Activated CD8-positive, alpha-beta T cell treated with anti-CD3 and anti-CD28 coated beads for 36 hours (primary cell): Measurements from ENCODE around the gene CHD1. TPM values are rescaled to one million over a fixed set of nuclear protein-coding genes. Genes with fewer than 3 reads are reported as not detected.
A peak's percentile ranks its signal among the peaks of the same experiment; 100 is the strongest.

Experiments
- ATAC-seq: fragments of 200-7000 bp; cut with Tn5 transposase; one replicate; pipeline ENCODE4 v1.10.0; 2021; ENCODE audit warnings: mild to moderate bottlenecking, moderate library complexity
- CTCF ChIA-PET: fragments of 350-600 bp; sonication (Branson Sonifier 250); formaldehyde crosslinking; loops from one replicate; lab custom pipeline; 2021; ENCODE audit warnings: antibody characterized with exemption; lab: Charles Lee
- POLR2A ChIA-PET: fragments of 350-600 bp; sonication (Branson Sonifier 250); formaldehyde crosslinking; loops from one replicate; lab custom pipeline; 2021; ENCODE audit warnings: antibody characterized with exemption; lab: Charles Lee
- DNase-seq: peaks from one replicate; pipeline ENCODE4 v3.0.0-alpha.2; 2020
- H3K27ac Mint-ChIP-seq: one replicate; pipeline ENCODE4 v1.8.0; 2021; ENCODE audit warnings: mild to moderate bottlenecking, mixed read lengths
- H3K27me3 Mint-ChIP-seq: one replicate; pipeline ENCODE4 v1.8.0; 2021; ENCODE audit warnings: mixed read lengths
- H3K36me3 Mint-ChIP-seq: one replicate; pipeline ENCODE4 v1.8.0; 2021; ENCODE audit warnings: low read depth, mixed read lengths
- H3K4me1 Mint-ChIP-seq: one replicate; pipeline ENCODE4 v1.8.0; 2021; ENCODE audit warnings: low read depth, mixed read lengths
- H3K4me3 Mint-ChIP-seq: one replicate; pipeline ENCODE4 v1.8.0; 2021; ENCODE audit warnings: mild to moderate bottlenecking, moderate library complexity, mixed read lengths
- H3K9me3 Mint-ChIP-seq: one replicate; pipeline ENCODE4 v1.8.0; 2021; ENCODE audit warnings: mixed read lengths
- CTCF ChIP-seq: fragments of 200-600 bp; IDR thresholded peaks from one replicate; pipeline ENCODE4 v1.8.0; 2022; ENCODE audit warnings: antibody characterized with exemption, mild to moderate bottlenecking
- intact Hi-C: fragments of 100-400 bp; cut with micrococcal nuclease; formaldehyde crosslinking; loops from one replicate; pipeline ENCODE4 v1.10.0; 2022
- total RNA-seq, 2 experiments: library from RNA; stranded (reverse); gene quantifications; one replicate each; pipeline ENCODE4 v1.2.3, GENCODE V29; 2021

Gene CHD1
- total RNA-seq, 2 experiments from 2014 or later: 52.0 to 52.8 TPM

DNA sequence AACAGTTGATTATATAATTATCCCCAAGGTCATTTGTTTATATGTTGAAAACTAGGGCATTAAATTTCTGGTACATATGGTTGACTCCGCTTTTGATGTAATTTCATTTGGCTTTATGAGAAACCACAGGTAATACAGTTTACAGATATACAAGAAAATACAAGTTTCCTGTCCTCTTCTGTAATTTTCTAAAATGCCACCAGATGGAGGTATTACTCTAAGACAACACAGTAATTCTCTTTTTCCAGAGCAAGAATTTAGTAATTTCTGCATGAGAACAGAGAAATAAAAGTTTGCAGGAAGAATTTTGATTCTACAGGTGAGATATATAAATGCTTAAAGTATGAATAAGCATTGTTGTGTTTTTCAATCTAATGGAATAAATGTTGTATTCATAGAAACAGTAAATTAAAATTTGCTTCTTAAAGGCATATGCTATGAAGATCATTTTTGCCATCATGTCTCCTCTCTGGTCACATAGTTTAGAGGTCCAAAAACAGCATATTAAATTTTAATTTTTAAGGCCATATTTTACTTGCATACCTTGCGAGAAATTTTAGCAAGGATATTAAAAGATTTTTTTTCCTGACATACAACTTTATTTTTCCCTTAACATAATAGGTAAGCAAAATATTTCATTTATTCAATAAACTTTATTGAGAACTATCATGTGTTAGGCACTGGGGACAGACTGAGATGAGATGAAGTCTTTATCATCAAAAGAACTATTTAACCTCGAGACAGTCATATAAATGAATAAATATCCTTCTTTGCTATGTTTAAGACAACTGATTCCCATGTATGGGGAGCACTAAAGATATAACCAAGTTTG, 22.7 kb downstream of the CHD1 start:
- CTCF ChIA-PET: interaction anchor here (0.8 to 4.1 kb wide), 9 partner anchors 7 to 157 kb away, joined by 3 to 44 read pairs (median 4); no protein-coding TSS in a partner anchor
- POLR2A ChIA-PET: no interaction called here
- intact Hi-C loops: loop anchor here (1.0 kb wide), 2 partner anchors 126 to 154 kb away; no protein-coding TSS in a partner anchor
- H3K4me3 Mint-ChIP-seq: no peak overlapping the region
- H3K36me3 Mint-ChIP-seq: peaks cover 32% of the 10 kb centered on the region
- DNase-seq: no peak
- peak; percentile 86 for TF ChIP-seq CTCF
- no peaks in the 10 kb centered on the region for H3K9me3 Mint-ChIP-seq
- H3K27ac Mint-ChIP-seq: no peak overlapping the region
- peaks cover 55% of the 10 kb centered on the region for H3K4me1 Mint-ChIP-seq
- H3K27me3 Mint-ChIP-seq: no peaks in the 10 kb centered on the region
- peak; percentile 71 for ATAC-seq

- TF ChIP-seq CTCF: no peak
- Mint-ChIP-seq H3K4me3 (no peak overlapping the region), H3K4me1 (peaks cover 45% of the 10 kb centered on the region), H3K36me3 (peaks cover 31% of the 10 kb centered on the region), H3K9me3 (no peaks in the 10 kb centered on the region), H3K27me3 (no peaks in the 10 kb centered on the region), H3K27ac (peak overlapping the region; percentile 57)
- POLR2A ChIA-PET: interaction anchor here (1.1 kb wide), 1 partner anchor 123 kb away, joined by 3 read pairs; no protein-coding TSS in a partner anchor
- CTCF ChIA-PET: interaction anchor here (0.8 to 4.1 kb wide), 11 partner anchors 9 to 161 kb away, joined by 3 to 44 read pairs (median 4); no protein-coding TSS in a partner anchor
- intact Hi-C loops: no loop called here
- no peak for DNase-seq
- ATAC-seq: no peak
Measured at GRCh38 chr5:98904780-98905179, 24.0 kb downstream of the CHD1 start.

GRCh38 chr5:98902733-98903132, 26.1 kb downstream of the CHD1 start:
- POLR2A ChIA-PET: no interaction called here
- TF ChIP-seq CTCF: no peak
- no peak overlapping the region for H3K27ac Mint-ChIP-seq
- CTCF ChIA-PET: interaction anchor here (2.0 to 4.1 kb wide), 2 partner anchors 134 to 157 kb away, joined by 9 to 44 read pairs; no protein-coding TSS in a partner anchor
- ATAC-seq: no peak
- H3K36me3 Mint-ChIP-seq: peaks cover 33% of the 10 kb centered on the region
- H3K9me3 Mint-ChIP-seq: no peaks in the 10 kb centered on the region
- intact Hi-C loops: no loop called here
- H3K4me1 Mint-ChIP-seq: peaks cover 30% of the 10 kb centered on the region
- no peak overlapping the region for H3K4me3 Mint-ChIP-seq
- no peaks in the 10 kb centered on the region for H3K27me3 Mint-ChIP-seq
- no peak for DNase-seq

DNA sequence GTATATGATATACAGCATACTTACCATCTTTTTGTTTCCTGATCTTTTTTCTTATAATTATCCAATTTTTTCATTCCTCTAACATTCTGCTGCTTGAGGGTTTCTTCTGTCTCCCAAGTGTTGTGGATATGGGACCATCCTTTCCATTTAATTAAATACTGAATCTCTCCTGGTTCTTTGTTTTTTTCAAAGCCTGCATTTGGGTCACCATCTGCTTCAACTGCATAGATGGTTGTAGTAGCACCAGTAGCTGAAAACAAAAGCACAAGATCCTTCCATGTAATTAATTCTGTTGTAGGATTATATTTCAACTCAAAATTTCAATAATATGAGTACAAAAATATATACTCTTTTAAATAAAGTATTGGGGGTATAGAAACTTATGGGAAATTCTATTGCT, 29.4 kb downstream of the CHD1 start:
- intact Hi-C loops: no loop called here
- Mint-ChIP-seq H3K36me3 (peaks cover 37% of the 10 kb centered on the region), H3K27ac (no peak overlapping the region), H3K4me1 (peaks cover 11% of the 10 kb centered on the region), H3K27me3 (no peaks in the 10 kb centered on the region), H3K4me3 (no peak overlapping the region), H3K9me3 (no peaks in the 10 kb centered on the region)
- ATAC-seq (no peak), DNase-seq (no peak)
- TF ChIP-seq CTCF: no peak
- POLR2A ChIA-PET: no interaction called here
- CTCF ChIA-PET: interaction anchor here (1.0 kb wide), 1 partner anchor 8 kb away, joined by 3 read pairs; no protein-coding TSS in a partner anchor

- no peaks in the 10 kb centered on the region for H3K27me3 Mint-ChIP-seq
- no peak for DNase-seq
- intact Hi-C loops: no loop called here
- TF ChIP-seq CTCF: no peak
- ChIA-PET CTCF (interaction anchor here (1.0 to 1.2 kb wide), 2 partner anchors 9 kb away, joined by 3 to 4 read pairs; no protein-coding TSS in a partner anchor), POLR2A (interaction anchor here (0.6 kb wide), 1 partner anchor 166 kb away, joined by 5 read pairs; no protein-coding TSS in a partner anchor)
- H3K4me1 Mint-ChIP-seq: peaks cover 5% of the 10 kb centered on the region
- ATAC-seq: no peak
- no peaks in the 10 kb centered on the region for H3K9me3 Mint-ChIP-seq
- H3K36me3 Mint-ChIP-seq: peaks cover 41% of the 10 kb centered on the region
- H3K27ac Mint-ChIP-seq: no peak overlapping the region
- H3K4me3 Mint-ChIP-seq: no peak overlapping the region
Measured at GRCh38 chr5:98898743-98899142, 30.1 kb downstream of the CHD1 start.
